IgD-negative memory B cell (primary cell): Measurements from ENCODE around the gene TNIK. TPM values are rescaled to one million over a fixed set of nuclear protein-coding genes. Genes with fewer than 3 reads are reported as not detected.
"Not testable (repeated sequence)": the region's sequence is repeated elsewhere in the genome, so short reads cannot be mapped to it uniquely, and the experiment has no call there.

Experiments used
- H3K27ac Mint-ChIP-seq, 3 donors: one replicate each; pipeline ENCODE4 v1.8.0; 2020 to 2022; ENCODE audit warnings: mild to moderate bottlenecking in 3 of 3, mixed read lengths in 3 of 3, moderate library complexity in 1 of 3
- H3K27me3 Mint-ChIP-seq: one replicate; pipeline ENCODE4 v1.8.0; 2021; ENCODE audit warnings: mixed read lengths
- H3K36me3 Mint-ChIP-seq: one replicate; pipeline ENCODE4 v1.8.0; 2020; ENCODE audit warnings: mild to moderate bottlenecking, mixed read lengths
- H3K4me1 Mint-ChIP-seq, 3 donors: one replicate each; pipeline ENCODE4 v1.8.0; 2020 to 2022; ENCODE audit warnings: mixed read lengths in 3 of 3, mild to moderate bottlenecking in 1 of 3
- H3K4me3 Mint-ChIP-seq, 4 donors: one replicate each; pipeline ENCODE4 v1.8.0; 2020 to 2022; ENCODE audit warnings: mild to moderate bottlenecking in 4 of 4, mixed read lengths in 4 of 4, moderate library complexity in 3 of 4
- H3K9me3 Mint-ChIP-seq, 3 donors: one replicate each; pipeline ENCODE4 v1.8.0; 2020 to 2021; ENCODE audit warnings: mixed read lengths in 3 of 3, mild to moderate bottlenecking in 1 of 3
- polyA plus RNA-seq: library from polyadenylated mRNA; unstranded; fragments of 300-500 nt; fragmentation: Illumina TruSeq; gene quantifications from one replicate; pipeline ENCODE4 v1.2.3, GENCODE V29; 2021

TNIK gene
- polyA plus RNA-seq, 1 donor from 2014 or later, result 3.0 TPM

- Mint-ChIP-seq H3K27ac (no peak overlapping the region), H3K27me3 (no peaks in the 10 kb centered on the region), H3K9me3 (no peaks in the 10 kb centered on the region), H3K4me1 (no peaks in the 10 kb centered on the region), H3K4me3 (no peak overlapping the region), H3K36me3 (peaks cover 2% of the 10 kb centered on the region)
These were observed 330.4 kb downstream of the TNIK start for GRCh38 chr3:171129827-171130226.

- Mint-ChIP-seq H3K27ac (no peak overlapping the region), H3K4me1 (no peaks in the 10 kb centered on the region), H3K36me3 (no peaks in the 10 kb centered on the region), H3K9me3 (no peaks in the 10 kb centered on the region), H3K27me3 (no peaks in the 10 kb centered on the region), H3K4me3 (no peak overlapping the region)
These were observed 332.6 kb downstream of the TNIK start for GRCh38 chr3:171127611-171128010.

DNA sequence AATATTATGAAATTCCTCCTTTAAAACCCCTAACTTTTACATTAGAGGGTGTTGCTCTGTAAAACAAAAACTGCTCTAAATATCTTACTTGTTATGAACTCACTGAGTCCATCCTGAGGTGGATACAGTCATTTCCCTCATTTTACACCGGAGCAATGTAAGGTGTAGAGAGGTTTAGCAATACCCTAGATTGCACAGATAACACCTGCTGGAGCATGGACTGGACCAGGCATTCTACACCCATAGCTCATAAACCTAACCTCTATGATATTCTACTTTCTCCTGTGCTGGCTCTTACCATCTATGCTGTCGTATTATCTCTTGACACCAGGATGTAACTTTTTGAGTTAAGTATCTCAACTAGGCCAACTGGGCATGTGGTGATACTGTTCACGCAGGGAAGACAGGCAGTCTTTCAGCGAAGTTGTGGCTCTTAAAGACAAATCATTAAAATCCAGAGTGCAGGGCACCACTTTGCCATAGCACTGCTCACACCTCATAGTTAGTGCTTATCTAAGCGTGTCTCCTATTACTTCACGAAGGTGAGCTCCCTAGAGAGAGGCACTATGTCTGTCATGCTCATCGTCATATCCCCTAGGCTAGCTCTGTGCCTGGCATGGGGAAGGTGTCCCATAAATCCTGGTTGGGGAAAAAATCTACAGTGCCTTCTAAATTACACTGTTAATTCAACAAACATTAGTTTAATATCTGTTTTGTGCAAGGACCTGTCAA lies 333.6 kb downstream of the TNIK start:
- Mint-ChIP-seq H3K9me3 (no peaks in the 10 kb centered on the region), H3K27ac (no peak overlapping the region), H3K4me3 (no peak overlapping the region), H3K27me3 (no peaks in the 10 kb centered on the region), H3K4me1 (no peaks in the 10 kb centered on the region), H3K36me3 (no peaks in the 10 kb centered on the region)

DNA sequence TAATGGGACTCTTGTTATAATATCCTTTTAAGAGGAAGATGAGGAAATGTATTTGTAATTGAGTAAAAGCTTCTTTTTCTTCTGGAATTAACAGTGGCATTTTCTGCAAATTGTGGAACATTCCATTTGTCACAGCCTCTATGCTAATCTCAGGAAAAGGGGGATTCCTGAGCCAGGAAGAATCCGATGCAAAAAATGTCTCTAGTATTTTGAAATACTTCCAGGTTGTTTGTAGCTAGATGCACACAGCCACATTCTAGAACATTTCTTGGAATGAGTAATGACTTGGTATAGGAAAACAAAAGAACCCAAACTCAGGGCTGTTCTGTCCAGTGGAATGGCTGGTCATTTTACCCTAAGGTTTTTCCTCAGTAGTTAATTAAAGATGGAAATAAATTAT lies 335.2 kb downstream of the TNIK start:
- Mint-ChIP-seq H3K36me3 (peaks cover 3% of the 10 kb centered on the region), H3K4me1 (no peaks in the 10 kb centered on the region), H3K9me3 (no peaks in the 10 kb centered on the region)

GRCh38 chr3:171123915-171124314 lies 336.3 kb downstream of the TNIK start:
- H3K27ac Mint-ChIP-seq, result no peak overlapping the region
- peaks cover 3% of the 10 kb centered on the region for H3K36me3 Mint-ChIP-seq

More for the DNA sequence above, 335.2 kb downstream of the TNIK start:
- Mint-ChIP-seq H3K27me3 (no peaks in the 10 kb centered on the region), H3K4me3 (no peak overlapping the region), H3K27ac (no peak overlapping the region)

GRCh38 chr3:171122861-171123260 lies 337.3 kb downstream of the TNIK start:
- H3K4me3 Mint-ChIP-seq, result no peak overlapping the region
- H3K27me3 Mint-ChIP-seq, result no peaks in the 10 kb centered on the region
- H3K4me1 Mint-ChIP-seq, result no peaks in the 10 kb centered on the region
- H3K9me3 Mint-ChIP-seq, result peaks cover 0 to 4% (median 0%) of the 10 kb centered on the region in 3 donors
- no peak overlapping the region for H3K27ac Mint-ChIP-seq
- peaks cover 3% of the 10 kb centered on the region for H3K36me3 Mint-ChIP-seq

More at GRCh38 chr3:171123915-171124314, 336.3 kb downstream of the TNIK start:
- peaks cover 0 to 4% (median 0%) of the 10 kb centered on the region in 3 donors for H3K9me3 Mint-ChIP-seq
- no peaks in the 10 kb centered on the region for H3K27me3 Mint-ChIP-seq
- no peaks in the 10 kb centered on the region for H3K4me1 Mint-ChIP-seq
- no peak overlapping the region for H3K4me3 Mint-ChIP-seq

- Mint-ChIP-seq H3K27ac (no peak overlapping the region), H3K36me3 (peaks cover 5% of the 10 kb centered on the region), H3K9me3 (peaks cover 0 to 4% (median 0%) of the 10 kb centered on the region in 3 donors), H3K27me3 (no peaks in the 10 kb centered on the region), H3K4me1 (no peaks in the 10 kb centered on the region), H3K4me3 (no peak overlapping the region)
These were observed 338.0 kb downstream of the TNIK start for GRCh38 chr3:171122240-171122639.

DNA sequence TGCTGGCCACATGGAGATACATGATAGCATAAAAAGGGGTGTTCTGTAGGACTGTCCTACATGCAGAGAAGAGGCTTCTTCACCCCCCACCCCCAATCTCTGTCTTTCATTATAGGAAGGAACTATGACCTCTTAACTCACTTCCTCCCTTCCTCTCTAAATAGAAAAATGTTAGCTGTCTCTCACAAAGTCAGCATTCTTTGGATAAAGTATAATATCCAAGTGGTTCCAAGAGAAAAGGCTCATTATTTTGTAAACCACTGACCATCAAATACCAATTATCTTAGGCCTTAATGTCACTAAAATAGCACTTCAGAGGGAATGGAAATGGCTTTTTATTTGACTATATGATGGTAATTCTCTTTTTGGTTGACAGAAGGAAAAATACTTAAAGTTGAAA lies 338.4 kb downstream of the TNIK start:
- no peaks in the 10 kb centered on the region for H3K27me3 Mint-ChIP-seq
- H3K9me3 Mint-ChIP-seq, result peaks cover 0 to 4% (median 0%) of the 10 kb centered on the region in 3 donors
- H3K27ac Mint-ChIP-seq, result no peak overlapping the region
- H3K4me1 Mint-ChIP-seq, result no peaks in the 10 kb centered on the region
- H3K4me3 Mint-ChIP-seq, result no peak overlapping the region
- H3K36me3 Mint-ChIP-seq, result peaks cover 5% of the 10 kb centered on the region

DNA sequence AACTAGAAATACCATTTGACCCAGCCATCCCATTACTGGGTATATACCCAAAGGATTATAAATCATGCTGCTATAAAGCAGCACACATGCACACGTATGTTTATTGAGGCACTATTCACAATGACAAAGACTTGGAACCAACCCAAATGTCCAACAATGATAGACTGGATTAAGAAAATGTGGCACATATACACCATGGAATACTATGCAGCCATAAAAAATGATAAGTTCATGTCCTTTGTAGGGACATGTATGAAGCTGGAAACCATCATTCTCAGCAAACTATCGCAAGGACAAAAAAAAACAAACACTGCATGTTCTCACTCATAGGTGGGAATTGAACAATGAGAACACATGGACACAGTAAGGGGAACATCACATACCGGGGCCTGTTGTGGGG lies 340.8 kb downstream of the TNIK start:
- H3K36me3 Mint-ChIP-seq, H3K27ac Mint-ChIP-seq, H3K4me3 Mint-ChIP-seq, H3K27me3 Mint-ChIP-seq, H3K4me1 Mint-ChIP-seq, H3K9me3 Mint-ChIP-seq: not testable (repeated sequence)

DNA sequence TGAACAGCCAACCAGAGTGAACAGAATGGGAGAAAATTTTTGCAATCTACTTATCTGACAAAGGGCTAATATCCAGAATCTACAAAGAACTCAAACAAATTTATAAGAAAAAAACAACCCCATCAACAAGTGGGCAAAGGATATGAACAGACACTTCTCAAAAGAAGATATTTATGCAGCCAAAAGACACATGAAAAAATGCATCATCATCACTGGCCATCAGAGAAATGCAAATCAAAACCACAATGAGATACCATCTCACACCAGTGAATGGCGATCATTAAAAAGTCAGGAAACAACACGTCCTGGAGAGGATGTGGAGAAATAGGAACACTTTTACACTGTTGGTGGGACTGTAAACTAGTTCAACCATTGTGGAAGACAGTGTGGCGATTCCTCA lies 341.2 kb downstream of the TNIK start:
- not testable (repeated sequence) for H3K4me1 Mint-ChIP-seq, H3K4me3 Mint-ChIP-seq, H3K27me3 Mint-ChIP-seq, H3K36me3 Mint-ChIP-seq, H3K27ac Mint-ChIP-seq, H3K9me3 Mint-ChIP-seq

DNA sequence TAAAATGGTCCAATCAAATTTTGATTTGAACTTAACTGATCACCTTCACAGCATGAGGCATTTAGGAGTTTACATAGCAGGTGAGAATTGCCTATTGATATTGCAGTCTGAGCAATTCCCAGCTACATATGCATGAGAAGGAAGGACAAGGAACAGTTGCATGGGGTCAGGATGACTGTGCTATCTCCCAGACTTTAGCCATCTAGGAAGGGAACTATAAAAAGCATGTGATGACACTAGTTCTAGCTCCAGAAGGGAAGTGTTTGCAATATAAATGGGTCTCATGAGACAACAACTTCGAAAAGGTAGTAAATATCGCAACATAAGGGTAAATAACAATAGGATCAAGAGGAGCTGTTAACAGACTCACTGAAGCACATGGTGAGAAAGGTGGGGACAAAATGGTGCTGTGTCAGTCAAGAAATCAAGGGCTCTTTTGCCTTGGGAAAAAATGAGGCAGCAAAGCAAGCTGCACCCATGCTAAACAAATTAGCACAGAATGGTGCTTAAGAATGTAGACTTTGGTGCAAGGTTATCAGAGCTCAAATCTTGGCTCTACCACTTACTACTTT lies 343.3 kb downstream of the TNIK start:
- Mint-ChIP-seq H3K27me3 (no peaks in the 10 kb centered on the region), H3K27ac (no peak overlapping the region), H3K4me3 (no peak overlapping the region), H3K9me3 (peaks cover 0 to 4% (median 0%) of the 10 kb centered on the region in 3 donors), H3K4me1 (no peaks in the 10 kb centered on the region), H3K36me3 (peaks cover 7% of the 10 kb centered on the region)

DNA sequence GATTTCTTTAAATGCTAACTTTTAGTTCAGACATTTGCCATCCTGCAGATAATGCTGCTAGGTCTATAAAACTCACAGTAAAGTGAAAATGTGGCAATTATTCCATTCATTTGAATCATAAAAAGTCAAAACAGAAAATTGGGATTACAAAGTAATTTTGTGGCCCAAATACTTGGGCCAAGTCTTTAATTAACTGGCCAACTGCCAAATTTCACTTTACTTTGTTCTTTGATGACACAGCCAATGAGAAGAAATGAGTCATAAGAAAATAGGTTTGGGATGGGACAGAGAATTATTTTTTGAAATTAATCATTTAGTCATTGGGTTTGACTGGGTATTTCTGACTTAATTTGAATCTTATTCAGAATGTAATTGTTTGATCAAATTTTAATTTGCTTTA lies 343.8 kb downstream of the TNIK start:
- H3K4me3 Mint-ChIP-seq, result no peak overlapping the region
- no peaks in the 10 kb centered on the region for H3K27me3 Mint-ChIP-seq
- H3K36me3 Mint-ChIP-seq, result peaks cover 7% of the 10 kb centered on the region
- no peak overlapping the region for H3K27ac Mint-ChIP-seq
- no peaks in the 10 kb centered on the region for H3K4me1 Mint-ChIP-seq
- peaks cover 0 to 4% (median 0%) of the 10 kb centered on the region in 3 donors for H3K9me3 Mint-ChIP-seq

- Mint-ChIP-seq H3K36me3 (peaks cover 4% of the 10 kb centered on the region), H3K27ac (no peak overlapping the region), H3K4me1 (no peaks in the 10 kb centered on the region), H3K4me3 (no peak overlapping the region), H3K9me3 (peaks cover 0 to 4% (median 0%) of the 10 kb centered on the region in 3 donors), H3K27me3 (no peaks in the 10 kb centered on the region)
These were observed 344.5 kb downstream of the TNIK start for GRCh38 chr3:171115667-171116066.

- H3K27ac Mint-ChIP-seq, result no peak overlapping the region
These were observed 346.5 kb downstream of the TNIK start for GRCh38 chr3:171113716-171114115.

DNA sequence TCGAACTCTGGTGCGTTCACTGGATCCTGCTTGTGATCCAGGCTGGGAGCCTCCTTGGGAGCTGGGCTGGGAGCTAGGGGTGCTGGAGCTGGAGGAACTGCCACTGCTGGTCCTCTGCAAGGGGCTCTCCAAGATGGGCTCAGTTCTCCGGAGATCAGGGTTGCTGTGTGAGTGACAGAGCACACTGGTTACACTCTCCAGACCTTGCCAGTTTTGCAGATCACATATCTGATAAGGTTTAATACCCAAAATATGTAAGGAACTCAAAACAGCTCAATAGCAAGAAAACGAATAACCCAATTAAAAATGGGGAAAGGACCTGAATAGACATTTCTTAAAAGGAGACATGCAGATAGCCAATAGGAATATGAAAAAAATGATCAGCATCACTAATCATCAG lies 349.5 kb downstream of the TNIK start:
- H3K36me3 Mint-ChIP-seq, result peaks cover 9% of the 10 kb centered on the region
- H3K4me3 Mint-ChIP-seq, result no peak overlapping the region
- no peaks in the 10 kb centered on the region for H3K27me3 Mint-ChIP-seq
- H3K27ac Mint-ChIP-seq, result no peak overlapping the region
- H3K9me3 Mint-ChIP-seq, result no peaks in the 10 kb centered on the region
- no peaks in the 10 kb centered on the region for H3K4me1 Mint-ChIP-seq

More at GRCh38 chr3:171113716-171114115, 346.5 kb downstream of the TNIK start:
- Mint-ChIP-seq H3K4me3 (no peak overlapping the region), H3K9me3 (no peaks in the 10 kb centered on the region), H3K4me1 (no peaks in the 10 kb centered on the region), H3K27me3 (no peaks in the 10 kb centered on the region), H3K36me3 (peaks cover 10% of the 10 kb centered on the region)

DNA sequence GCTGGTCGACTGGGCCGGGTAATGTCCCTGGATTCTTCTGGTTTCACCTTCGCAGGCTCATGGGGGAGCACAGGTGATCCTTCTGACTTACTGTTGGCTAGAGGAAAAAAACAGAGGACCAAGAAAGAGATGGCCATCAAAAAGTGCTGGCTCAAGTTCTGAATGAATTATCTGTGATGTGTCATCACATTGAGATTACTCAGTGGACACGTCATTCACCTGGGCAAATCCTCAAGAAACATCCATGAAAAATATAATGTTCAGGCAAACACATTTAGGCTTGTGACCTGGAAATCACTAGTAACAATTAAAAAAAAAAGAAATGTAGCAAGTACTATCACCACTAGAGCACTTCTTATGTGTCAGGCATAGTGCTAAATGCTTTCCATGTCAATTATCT lies 352.1 kb downstream of the TNIK start:
- H3K27ac Mint-ChIP-seq, result no peak overlapping the region
- peaks cover 0 to under 1% (median 0%) of the 10 kb centered on the region in 3 donors for H3K4me1 Mint-ChIP-seq
- H3K9me3 Mint-ChIP-seq, result no peaks in the 10 kb centered on the region
- no peak overlapping the region for H3K4me3 Mint-ChIP-seq
- peaks cover 9% of the 10 kb centered on the region for H3K36me3 Mint-ChIP-seq
- H3K27me3 Mint-ChIP-seq, result no peaks in the 10 kb centered on the region
